LNCAP (cell line): ENCODE results near the gene IP6K3.
A peak's percentile ranks its signal among the peaks of the same experiment; 100 is the strongest.

Experiments
- TF ChIP-seq, protein P1 (sequence below): fragments of 450-650 bp; IDR thresholded peaks from 2 replicates; pipeline ENCODE4 v1.5.1; 2017; ENCODE audit warnings: mild to moderate bottlenecking

The IP6K3 gene

DNA sequence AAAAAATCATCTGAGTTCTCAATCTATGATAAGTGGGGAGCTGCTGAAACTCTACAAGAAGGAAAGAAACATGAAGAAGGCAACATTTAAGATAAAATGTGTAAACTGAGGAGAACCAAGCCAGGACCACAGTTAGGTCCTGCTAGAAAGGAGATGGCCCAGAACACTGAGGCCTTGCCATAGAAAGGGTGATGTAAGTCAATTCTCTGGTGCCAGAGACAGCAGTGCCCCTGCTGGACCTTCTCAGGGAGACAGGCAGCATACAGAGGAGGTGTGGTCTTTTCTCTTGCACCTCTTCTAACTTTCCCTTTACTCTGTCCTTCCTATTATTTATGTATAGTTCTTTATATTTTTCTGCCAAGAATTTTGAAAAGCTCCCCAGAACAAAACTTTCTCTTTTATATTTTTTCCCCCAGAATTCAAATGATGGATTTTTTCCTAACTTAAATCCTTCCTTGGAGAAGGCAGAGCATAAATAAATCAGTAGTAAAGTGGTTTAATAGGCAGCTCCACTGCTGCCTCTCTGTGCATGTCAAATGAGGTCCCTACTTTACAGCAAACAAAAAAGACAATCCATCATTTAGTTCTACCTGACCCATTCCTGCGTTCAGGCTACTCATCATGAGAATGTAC lies 44.2 kb downstream of the IP6K3 start:
- TF ChIP-seq, protein P1, sequence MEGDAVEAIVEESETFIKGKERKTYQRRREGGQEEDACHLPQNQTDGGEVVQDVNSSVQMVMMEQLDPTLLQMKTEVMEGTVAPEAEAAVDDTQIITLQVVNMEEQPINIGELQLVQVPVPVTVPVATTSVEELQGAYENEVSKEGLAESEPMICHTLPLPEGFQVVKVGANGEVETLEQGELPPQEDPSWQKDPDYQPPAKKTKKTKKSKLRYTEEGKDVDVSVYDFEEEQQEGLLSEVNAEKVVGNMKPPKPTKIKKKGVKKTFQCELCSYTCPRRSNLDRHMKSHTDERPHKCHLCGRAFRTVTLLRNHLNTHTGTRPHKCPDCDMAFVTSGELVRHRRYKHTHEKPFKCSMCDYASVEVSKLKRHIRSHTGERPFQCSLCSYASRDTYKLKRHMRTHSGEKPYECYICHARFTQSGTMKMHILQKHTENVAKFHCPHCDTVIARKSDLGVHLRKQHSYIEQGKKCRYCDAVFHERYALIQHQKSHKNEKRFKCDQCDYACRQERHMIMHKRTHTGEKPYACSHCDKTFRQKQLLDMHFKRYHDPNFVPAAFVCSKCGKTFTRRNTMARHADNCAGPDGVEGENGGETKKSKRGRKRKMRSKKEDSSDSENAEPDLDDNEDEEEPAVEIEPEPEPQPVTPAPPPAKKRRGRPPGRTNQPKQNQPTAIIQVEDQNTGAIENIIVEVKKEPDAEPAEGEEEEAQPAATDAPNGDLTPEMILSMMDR: peak; percentile 54

DNA sequence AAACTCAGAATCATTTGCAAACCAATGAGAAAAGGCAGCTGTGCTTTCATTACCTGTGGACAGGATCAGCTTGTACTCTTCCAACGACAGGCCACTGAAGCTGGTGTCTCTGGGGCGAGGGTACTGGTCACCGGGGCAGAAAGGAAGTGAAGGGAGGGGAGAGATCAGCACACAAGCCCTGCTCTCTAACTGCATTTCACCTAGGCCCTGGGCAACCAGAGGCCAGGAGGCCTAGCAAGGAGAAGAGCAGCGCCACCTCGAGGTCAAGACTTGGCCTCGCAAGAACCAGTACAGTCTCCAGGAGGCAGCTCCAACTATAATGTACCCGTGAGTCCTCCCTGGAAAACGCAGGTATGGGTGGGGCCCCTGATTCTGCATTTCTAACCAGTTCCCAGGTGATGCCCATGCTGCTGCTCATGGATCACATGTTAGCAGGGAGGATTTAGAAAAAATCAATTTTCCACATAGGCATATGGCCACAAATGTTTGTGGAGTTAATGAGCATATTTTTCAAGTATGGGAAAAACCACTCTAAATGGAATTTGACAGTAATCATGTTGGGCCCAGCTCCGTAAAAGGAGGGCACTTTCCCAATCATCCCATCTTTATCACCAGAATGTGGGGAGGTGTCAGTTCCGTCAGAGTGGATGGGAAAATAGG lies 46.2 kb downstream of the IP6K3 start:
- TF ChIP-seq, protein P1: peak; percentile 65

DNA sequence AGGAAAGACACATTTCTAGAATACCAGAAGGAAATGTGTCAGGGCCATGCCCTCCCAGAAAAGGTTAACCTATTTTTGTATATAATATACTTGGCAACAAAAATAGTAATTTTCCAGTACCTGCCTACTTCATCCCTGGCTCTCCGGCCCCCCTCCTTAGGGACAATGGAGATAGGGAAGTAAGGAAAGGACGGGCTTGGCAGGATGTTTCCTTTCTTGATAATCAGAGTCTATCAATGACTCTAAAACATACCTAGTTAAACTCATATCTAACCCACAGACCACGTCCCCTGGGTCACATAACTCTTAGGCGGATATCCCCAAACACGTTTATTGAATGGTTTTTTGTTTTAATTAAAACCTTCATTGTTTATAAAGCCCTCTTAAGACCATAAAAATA lies 47.0 kb downstream of the IP6K3 start:
- TF ChIP-seq, protein P1: no peak

DNA sequence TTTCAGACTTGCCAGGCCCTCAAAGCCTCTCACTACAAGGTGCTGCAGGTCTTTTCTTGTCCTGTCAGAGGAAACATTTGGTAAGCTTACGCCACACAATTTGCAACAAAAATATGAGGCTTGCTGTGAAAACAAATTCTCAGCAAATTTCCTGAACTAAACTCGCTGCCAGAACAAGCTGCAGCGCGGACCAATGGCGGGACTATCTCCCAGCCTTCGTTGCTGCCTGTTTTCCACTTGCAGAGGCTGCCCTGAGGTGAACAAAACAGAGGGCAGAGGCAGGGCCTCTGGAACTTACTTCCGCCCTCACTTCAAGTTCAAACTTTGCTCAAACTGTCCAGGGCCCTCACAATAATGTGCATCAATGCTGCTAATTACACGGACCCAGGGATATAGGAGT lies 47.6 kb downstream of the IP6K3 start:
- TF ChIP-seq, protein P1: no peak

DNA sequence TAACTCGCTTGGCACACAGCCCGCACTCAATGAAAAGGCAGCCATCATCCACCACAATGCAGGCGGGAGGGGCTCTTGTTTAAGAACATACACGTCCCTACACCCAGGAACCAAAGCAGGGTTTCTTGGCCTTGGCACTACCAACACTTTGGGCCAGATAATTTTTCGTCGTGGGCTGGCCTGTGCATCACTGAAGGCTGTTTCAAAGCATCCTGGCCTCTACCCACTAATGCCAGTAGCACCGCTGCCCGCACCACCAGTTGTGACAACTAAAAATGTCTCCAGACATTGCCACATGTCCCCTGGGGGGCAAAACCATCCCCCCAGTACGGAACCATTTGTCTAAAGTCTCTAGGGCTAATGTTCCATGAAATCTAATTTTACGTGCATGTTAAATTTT lies 48.2 kb downstream of the IP6K3 start:
- TF ChIP-seq, protein P1: no peak

DNA sequence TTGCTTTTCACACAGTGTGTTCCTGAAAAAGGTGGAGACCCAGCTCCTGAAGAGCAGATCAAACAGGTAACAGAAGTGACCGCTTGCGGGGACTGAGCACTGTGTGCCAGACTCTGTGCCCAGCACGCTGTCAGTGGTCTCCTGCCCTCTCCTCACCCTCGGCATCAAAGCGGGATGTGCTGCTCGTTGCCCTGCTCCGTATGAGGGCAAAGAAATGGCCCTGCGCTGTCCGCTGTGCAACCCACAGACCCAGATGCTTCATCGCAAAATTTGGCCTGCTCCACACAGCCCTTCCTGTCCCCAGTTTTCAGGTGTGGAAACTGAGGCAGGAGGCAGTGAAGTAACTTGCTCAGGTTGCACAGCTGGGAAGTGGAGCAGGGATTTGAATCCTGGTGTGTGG lies 48.9 kb downstream of the IP6K3 start:
- TF ChIP-seq, protein P1: no peak

DNA sequence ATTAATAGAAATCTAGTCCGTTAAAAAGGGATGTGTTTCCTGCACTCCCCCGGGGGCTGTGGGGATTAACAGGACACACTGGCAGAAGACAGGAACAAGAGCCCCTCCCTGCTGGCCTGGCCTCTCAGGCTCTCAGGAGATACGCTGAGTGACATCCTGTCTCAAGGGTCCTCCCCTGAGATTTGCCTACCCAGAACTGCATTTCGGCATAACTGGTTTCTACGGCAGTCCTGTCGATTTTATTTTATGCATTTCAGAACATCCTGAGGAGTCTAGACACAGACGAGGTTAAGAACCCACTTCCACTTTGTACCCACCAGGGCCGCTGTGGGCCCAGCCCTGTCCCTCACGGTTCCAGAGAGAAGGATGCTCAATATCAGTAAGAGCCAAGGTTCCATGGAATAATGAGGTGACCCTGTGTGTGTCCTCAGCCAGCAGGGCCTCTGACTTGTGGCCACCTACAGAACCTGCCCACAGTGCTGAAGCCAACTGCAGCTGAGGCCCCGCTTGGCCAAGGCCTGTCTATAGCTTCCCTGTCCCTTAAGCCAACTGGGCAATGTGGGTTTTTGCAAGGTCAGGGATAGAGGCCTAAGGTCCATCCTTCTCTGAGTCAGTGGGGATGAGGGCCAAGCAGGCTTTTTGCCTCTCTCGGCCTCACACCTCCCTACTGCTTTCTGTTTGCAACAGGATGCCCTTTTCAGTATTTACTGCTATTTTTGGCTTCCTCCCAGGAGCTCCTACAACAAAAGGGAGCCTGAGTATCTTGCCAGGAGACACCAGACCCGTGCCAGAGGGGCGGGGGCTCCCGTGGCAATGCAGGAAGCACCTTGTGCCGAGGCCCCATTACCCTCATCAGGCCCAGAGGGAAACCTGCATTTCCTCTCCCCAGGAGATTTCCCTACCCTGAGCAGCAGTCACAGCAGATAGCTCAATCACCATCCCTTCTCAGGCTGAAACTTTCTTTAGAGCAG lies 49.9 kb downstream of the IP6K3 start:
- TF ChIP-seq, protein P1: no peak
